GM18861 (cell line): Measurements from ENCODE around the gene COX19.

ENCODE experiments used
- ATAC-seq: cut with Tn5 transposase; IDR thresholded peaks from one replicate; pipeline ENCODE4 v1.9.1; 2021; ENCODE audit not compliant: unreplicated experiment

COX19 gene

GRCh38 chr7:917255-918117 lies 57.9 kb downstream of the COX19 start:
- no peak for ATAC-seq

GRCh38 chr7:916291-916941 lies 58.9 kb downstream of the COX19 start:
- no peak for ATAC-seq
